ENCODE results near the gene KPNA4. TPM values are rescaled to one million over a fixed set of nuclear protein-coding genes. Genes with fewer than 3 reads are reported as not detected.

Gene KPNA4
- total and polyA plus RNA-seq, 2 of the 4 experiments (the other 2 are of a cell fraction), result 12.9 to 46.1 TPM

DNA sequence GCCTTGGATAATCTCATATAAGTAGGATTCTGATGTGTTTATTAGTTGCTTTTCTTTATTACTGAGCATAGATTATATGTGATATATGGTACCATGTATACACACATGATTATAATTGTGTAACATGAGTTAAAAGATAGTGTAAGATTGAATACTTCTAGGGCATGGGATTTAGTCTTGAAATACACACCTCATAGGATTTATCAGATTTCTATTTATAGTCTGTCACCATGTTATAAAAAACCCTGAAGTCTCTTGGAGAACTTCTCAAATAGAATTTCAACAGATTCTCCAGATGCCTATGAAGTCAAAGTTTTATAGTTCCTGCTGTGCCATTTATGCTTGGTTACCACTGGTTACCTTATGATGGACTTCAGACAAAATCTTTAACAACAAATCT is 11.2 kb upstream of the KPNA4 start:
- BruUV-seq (replicated peaks), result no TSS peak
- no peak overlapping the region for H2AK5ac ChIP-seq (ENCODE audit: low read depth, low read length)

More for the DNA sequence above, 11.2 kb upstream of the KPNA4 start:
- H2AK9ac ChIP-seq (replicated peaks; ENCODE audit: low read depth, low read length, poor library complexity), result no peak overlapping the region
- no peak overlapping the region for H3K9ac ChIP-seq (ENCODE audit: low read depth, low read length)
- CTCF ChIA-PET, result no interaction called here
- H3K9me3 ChIP-seq (ENCODE audit: control insufficient read depth, insufficient read depth, low read length), result no peaks in the 10 kb centered on the region
- H2AFZ ChIP-seq (replicated peaks; ENCODE audit: low read length, poor library complexity), result no peak overlapping the region
- no peak overlapping the region for H3K56ac ChIP-seq (ENCODE audit: extremely low read depth, insufficient read depth, low read length)
- H4K8ac ChIP-seq (ENCODE audit: low read depth in 2 of 2, low read length in 2 of 2), result no peak overlapping the region
- no peak for DNase-seq
- TF ChIP-seq, protein P1, sequence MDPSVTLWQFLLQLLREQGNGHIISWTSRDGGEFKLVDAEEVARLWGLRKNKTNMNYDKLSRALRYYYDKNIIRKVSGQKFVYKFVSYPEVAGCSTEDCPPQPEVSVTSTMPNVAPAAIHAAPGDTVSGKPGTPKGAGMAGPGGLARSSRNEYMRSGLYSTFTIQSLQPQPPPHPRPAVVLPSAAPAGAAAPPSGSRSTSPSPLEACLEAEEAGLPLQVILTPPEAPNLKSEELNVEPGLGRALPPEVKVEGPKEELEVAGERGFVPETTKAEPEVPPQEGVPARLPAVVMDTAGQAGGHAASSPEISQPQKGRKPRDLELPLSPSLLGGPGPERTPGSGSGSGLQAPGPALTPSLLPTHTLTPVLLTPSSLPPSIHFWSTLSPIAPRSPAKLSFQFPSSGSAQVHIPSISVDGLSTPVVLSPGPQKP (IDR thresholded peaks at IDR 0.05; ENCODE audit: borderline replicate concordance, low read depth, low read length), result no peak
- TF ChIP-seq, protein P2, sequence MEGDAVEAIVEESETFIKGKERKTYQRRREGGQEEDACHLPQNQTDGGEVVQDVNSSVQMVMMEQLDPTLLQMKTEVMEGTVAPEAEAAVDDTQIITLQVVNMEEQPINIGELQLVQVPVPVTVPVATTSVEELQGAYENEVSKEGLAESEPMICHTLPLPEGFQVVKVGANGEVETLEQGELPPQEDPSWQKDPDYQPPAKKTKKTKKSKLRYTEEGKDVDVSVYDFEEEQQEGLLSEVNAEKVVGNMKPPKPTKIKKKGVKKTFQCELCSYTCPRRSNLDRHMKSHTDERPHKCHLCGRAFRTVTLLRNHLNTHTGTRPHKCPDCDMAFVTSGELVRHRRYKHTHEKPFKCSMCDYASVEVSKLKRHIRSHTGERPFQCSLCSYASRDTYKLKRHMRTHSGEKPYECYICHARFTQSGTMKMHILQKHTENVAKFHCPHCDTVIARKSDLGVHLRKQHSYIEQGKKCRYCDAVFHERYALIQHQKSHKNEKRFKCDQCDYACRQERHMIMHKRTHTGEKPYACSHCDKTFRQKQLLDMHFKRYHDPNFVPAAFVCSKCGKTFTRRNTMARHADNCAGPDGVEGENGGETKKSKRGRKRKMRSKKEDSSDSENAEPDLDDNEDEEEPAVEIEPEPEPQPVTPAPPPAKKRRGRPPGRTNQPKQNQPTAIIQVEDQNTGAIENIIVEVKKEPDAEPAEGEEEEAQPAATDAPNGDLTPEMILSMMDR (conservative IDR thresholded peaks at IDR 0.05; ENCODE audit: low read depth, low read length), result no peak
- no peak overlapping the region for H2BK120ac ChIP-seq (ENCODE audit: low read depth, low read length)
- no peaks in the 10 kb centered on the region for H3K36me3 ChIP-seq (ENCODE audit: control insufficient read depth, insufficient read depth, low read length)
- no peaks in the 10 kb centered on the region for H3K9me1 ChIP-seq (ENCODE audit: insufficient read depth, low read length)
- no peak overlapping the region for H2BK20ac ChIP-seq (ENCODE audit: low read depth, low read length)
- no peak overlapping the region for H4K91ac ChIP-seq (ENCODE audit: insufficient read depth, low read depth, low read length)
- no peak overlapping the region for H2BK5ac ChIP-seq (ENCODE audit: low read depth, low read length, poor library complexity, severe bottlenecking)
- intact Hi-C loops (cut with micrococcal nuclease) (loop anchor here (5.0 kb wide), 1 partner anchor 366 kb away; no protein-coding TSS in a partner anchor), in situ Hi-C loops (cut with MboI; ENCODE audit: low sequenced_read_pairs) (no loop called here), dilution Hi-C loops (cut with HindIII; ENCODE audit: low sequenced_read_pairs, unreplicated experiment) (no loop called here)
- no peak overlapping the region for H3K14ac ChIP-seq (replicated peaks; ENCODE audit: low read depth, low read length)
- H4K20me1 ChIP-seq (ENCODE audit: insufficient read depth, low read length), result no peaks in the 10 kb centered on the region
- H3K18ac ChIP-seq (ENCODE audit: low read depth, low read length), result no peak overlapping the region
- H3K27me3 ChIP-seq (ENCODE audit: control insufficient read depth, insufficient read depth, low read length), result peaks cover 2% of the 10 kb centered on the region
- H3K4me2 ChIP-seq (ENCODE audit: low read depth, low read length), result no peak overlapping the region
- no peak overlapping the region for H2BK15ac ChIP-seq (ENCODE audit: low read depth, low read length)
- no peak overlapping the region for H3K27ac ChIP-seq (ENCODE audit: insufficient read depth, low read length)
- H3K4me1 ChIP-seq (ENCODE audit: control insufficient read depth, insufficient read depth, low read length), result no peaks in the 10 kb centered on the region
- H3K23ac ChIP-seq (ENCODE audit: low read depth, low read length), result no peak overlapping the region
- H3K4ac ChIP-seq (ENCODE audit: low read depth, low read length), result no peak overlapping the region
- ATAC-seq (ENCODE audit: low read depth), result no peak
- POLR2A ChIA-PET (ENCODE audit: unreplicated experiment), result no interaction called here
- H3K4me3 ChIP-seq (ENCODE audit: insufficient read depth, low read depth, low read length), result no peak overlapping the region
- no peak overlapping the region for H4K5ac ChIP-seq (ENCODE audit: low read depth, low read length)
- H3K79me1 ChIP-seq (ENCODE audit: low read depth in 1 of 2, low read length in 2 of 2), result no peaks in the 10 kb centered on the region

All from IMR-90 (cell line).